BE2C (cell line): ENCODE data around the gene RPL41.

ENCODE experiments used
- DNase-seq: peaks from one replicate; pipeline ENCODE4 v3.0.0-alpha.2; 2020
- H3K27me3 ChIP-seq: fragments of 250-450 bp; sonication (Bioruptor Pico); 2 replicates; pipeline ENCODE4 v1.5.1; 2020; ENCODE audit warnings: mild to moderate bottlenecking
- H3K36me3 ChIP-seq: fragments of 250-450 bp; sonication (Bioruptor Pico); 2 replicates; pipeline ENCODE4 v1.5.1; 2020; ENCODE audit warnings: mild to moderate bottlenecking
- H3K4me1 ChIP-seq: fragments of 250-450 bp; sonication (Bioruptor Pico); 2 replicates; pipeline ENCODE4 v1.5.1; 2020
- H3K4me3 ChIP-seq: 2 replicates; pipeline ENCODE4 v1.5.1; 2011; ENCODE audit warnings: low read depth, low read length
- H3K9me3 ChIP-seq: fragments of 250-450 bp; sonication (Bioruptor Pico); 2 replicates; pipeline ENCODE4 v1.5.1; 2020
- TF ChIP-seq, protein P1 (sequence below): IDR thresholded peaks from 2 replicates; pipeline ENCODE4 v1.5.1; 2012; ENCODE audit warnings: mild to moderate bottlenecking, low read depth, low read length

The RPL41 gene

DNA sequence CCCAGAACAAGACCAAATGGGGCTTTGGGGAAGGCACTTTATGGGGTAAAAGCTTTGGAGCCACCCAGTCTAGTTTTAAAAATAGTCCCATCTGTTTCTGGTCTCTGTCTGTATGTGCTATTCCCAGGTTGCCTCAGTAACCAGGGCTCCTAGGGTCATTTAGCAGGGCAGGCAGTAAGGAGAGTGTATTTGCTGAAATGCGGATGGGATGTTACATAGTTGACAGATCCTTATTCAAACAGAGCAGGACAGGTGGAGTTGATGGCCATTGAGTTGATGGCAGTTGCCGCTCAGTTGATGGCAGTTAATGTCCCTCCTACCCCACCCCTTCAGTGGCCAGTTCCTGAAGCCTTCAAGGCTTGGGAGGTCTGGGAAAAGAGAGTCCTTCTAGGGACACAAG lies 6.2 kb downstream of the RPL41 start:
- Histone ChIP-seq H3K36me3 (peaks cover 2% of the 10 kb centered on the region), H3K4me3 (no peak overlapping the region), H3K9me3 (no peaks in the 10 kb centered on the region), H3K4me1 (peaks cover 17% of the 10 kb centered on the region), H3K27me3 (no peaks in the 10 kb centered on the region)
- TF ChIP-seq, protein P1, sequence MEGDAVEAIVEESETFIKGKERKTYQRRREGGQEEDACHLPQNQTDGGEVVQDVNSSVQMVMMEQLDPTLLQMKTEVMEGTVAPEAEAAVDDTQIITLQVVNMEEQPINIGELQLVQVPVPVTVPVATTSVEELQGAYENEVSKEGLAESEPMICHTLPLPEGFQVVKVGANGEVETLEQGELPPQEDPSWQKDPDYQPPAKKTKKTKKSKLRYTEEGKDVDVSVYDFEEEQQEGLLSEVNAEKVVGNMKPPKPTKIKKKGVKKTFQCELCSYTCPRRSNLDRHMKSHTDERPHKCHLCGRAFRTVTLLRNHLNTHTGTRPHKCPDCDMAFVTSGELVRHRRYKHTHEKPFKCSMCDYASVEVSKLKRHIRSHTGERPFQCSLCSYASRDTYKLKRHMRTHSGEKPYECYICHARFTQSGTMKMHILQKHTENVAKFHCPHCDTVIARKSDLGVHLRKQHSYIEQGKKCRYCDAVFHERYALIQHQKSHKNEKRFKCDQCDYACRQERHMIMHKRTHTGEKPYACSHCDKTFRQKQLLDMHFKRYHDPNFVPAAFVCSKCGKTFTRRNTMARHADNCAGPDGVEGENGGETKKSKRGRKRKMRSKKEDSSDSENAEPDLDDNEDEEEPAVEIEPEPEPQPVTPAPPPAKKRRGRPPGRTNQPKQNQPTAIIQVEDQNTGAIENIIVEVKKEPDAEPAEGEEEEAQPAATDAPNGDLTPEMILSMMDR: no peak
- DNase-seq: no peak

DNA sequence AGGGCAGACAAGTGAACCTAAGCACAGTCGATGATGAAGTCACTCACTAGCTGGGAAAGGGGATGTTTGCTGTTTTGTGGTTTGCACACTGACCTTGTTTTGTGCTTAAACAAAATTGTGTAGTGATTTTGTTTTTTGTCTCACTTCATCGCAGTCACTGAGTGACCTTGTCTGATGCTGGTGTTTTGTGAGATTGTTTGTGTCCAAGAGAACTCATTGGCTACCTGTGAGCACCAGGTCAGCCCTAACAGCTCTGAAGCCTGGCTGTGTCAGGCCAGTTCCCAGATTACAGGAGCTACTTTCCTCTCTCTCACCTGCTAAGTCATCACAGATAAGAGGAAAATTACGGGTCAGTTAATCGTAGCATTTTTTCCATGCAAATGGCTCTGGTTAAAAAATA lies 7.7 kb downstream of the RPL41 start:
- H3K4me1 ChIP-seq: peaks cover 14% of the 10 kb centered on the region
- no peaks in the 10 kb centered on the region for H3K9me3 ChIP-seq
- H3K4me3 ChIP-seq: no peak overlapping the region
- no peaks in the 10 kb centered on the region for H3K27me3 ChIP-seq
- DNase-seq: no peak
- H3K36me3 ChIP-seq: no peaks in the 10 kb centered on the region; the same call in 1 of the 2 replicates
- TF ChIP-seq, protein P1: no peak

DNA sequence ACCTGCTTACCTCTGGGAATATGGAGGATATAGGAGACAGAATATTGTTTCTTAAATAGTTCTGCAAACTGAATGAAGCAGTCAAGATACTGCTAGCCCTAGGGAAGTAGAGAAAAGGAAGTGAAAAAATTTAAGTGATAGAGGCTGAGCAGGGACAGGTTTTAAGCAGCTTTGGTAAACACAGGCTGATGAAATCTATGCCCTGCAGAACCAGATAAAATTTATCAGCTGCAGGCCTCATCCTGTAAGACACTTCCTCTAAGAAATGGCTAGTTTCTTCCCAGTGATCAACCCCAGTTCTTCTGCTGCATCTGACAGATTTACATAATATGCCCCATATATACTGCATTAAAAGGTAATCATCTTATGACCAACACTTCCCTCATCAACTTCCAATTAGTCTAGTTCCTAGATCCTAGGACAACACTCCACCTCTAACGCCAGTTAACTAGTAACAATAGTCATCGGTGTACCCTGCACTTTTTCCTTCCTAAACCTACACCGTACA lies 10.4 kb downstream of the RPL41 start:
- TF ChIP-seq, protein P1: no peak
- H3K36me3 ChIP-seq: peaks cover 14% of the 10 kb centered on the region
- H3K4me3 ChIP-seq: no peak overlapping the region; the same call in 1 of the 2 replicates
- no peaks in the 10 kb centered on the region for H3K27me3 ChIP-seq
- H3K9me3 ChIP-seq: no peaks in the 10 kb centered on the region
- peaks cover 11% of the 10 kb centered on the region for H3K4me1 ChIP-seq
- no peak for DNase-seq

DNA sequence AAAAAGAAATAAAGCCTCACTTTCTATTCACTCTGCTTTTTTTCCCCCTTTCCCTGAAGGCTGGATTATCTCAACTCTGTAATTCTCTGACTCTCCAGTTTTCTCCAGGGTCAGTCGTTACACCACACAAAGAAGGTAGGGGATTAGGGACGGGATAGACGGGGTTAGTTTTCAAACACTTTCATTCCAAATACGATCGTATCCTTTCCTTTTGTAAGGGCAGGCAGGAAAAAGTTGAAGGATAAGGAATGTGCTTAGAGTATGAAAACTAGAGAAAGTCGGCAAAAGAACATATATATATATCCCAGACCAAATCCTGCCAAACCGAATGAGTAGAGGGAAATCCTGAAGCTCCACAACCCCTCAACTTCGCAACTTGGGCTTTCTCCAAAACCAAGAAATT lies 11.1 kb downstream of the RPL41 start:
- no peaks in the 10 kb centered on the region for H3K9me3 ChIP-seq
- TF ChIP-seq, protein P1: no peak
- H3K36me3 ChIP-seq: peaks cover 21% of the 10 kb centered on the region
- peaks cover 11% of the 10 kb centered on the region for H3K4me1 ChIP-seq
- no peaks in the 10 kb centered on the region for H3K27me3 ChIP-seq
- peak overlapping the region; percentile 57 for H3K4me3 ChIP-seq
- no peak for DNase-seq

DNA sequence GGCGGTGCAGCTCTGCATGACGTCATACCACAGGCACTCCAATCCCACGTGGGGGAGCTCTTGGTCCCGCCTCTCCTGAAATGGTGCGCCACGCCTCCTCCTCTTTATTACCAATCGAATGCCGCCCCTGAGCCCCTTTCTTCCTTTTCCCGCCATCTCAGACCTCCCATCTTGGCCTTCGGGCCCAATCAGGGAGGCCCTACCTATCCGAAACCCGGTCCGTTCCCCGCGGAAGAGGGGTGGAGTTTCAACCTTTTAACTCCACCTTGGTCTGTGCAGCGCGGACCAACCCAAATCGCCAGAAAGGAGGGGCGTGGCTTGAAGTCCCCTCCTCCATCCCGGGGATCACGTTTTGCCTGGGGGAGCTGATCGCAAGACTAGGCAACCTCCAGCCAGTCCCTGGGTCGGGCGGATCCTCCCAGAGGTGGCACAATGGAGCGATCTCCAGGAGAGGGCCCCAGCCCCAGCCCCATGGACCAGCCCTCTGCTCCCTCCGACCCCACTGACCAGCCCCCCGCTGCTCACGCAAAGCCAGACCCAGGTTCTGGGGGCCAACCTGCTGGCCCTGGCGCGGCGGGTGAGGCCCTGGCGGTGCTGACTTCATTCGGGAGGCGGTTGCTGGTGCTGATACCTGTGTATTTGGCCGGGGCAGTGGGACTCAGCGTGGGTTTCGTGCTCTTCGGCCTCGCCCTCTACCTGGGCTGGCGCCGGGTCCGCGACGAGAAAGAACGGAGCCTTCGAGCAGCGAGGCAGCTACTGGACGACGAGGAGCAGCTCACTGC lies 11.6 kb downstream of the RPL41 start, which contains the start of gene ESYT1:
TSS of gene ESYT1 (plus strand) at position 380 of the 782 bp plus-strand sequence. CDS start at position 433, 53 bp downstream.
- TF ChIP-seq, protein P1: no peak
- H3K4me1 ChIP-seq: peaks cover 11% of the 10 kb centered on the region
- H3K4me3 ChIP-seq: peak within 1 kb of the TSS; percentile 80
- no peaks in the 10 kb centered on the region for H3K27me3 ChIP-seq
- H3K36me3 ChIP-seq: peaks cover 23% of the 10 kb centered on the region
- no peaks in the 10 kb centered on the region for H3K9me3 ChIP-seq
- DNase-seq: peak; percentile 99

DNA sequence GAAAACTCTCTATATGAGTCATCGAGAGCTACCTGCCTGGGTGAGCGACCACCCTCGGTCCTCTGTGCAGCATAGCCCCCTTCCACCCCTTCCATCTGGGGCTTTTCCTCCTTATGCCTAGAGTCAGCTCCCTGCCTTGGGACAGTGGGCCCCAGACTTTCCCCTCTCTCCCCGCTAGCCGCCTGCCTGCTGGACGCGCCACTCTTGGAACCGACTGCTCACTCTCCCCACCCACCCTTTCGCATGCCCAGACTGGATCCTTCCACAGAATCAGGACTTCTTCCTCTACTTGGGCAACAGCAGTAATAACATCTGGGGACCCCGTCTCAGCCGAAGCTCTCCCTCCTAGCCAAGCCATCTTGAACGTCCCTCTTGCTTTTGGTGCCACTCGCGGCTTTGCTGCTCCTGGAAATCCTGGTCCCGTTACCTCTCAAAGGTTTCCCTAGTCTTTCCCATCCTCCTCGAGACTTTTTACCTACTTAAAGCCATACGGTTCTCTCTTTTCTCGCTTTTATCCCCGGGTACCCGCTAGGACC lies 12.3 kb downstream of the RPL41 start:
- DNase-seq: no peak
- peak overlapping the region; percentile 80 for H3K4me3 ChIP-seq
- TF ChIP-seq, protein P1: no peak
- peaks cover 11% of the 10 kb centered on the region for H3K4me1 ChIP-seq
- no peaks in the 10 kb centered on the region for H3K27me3 ChIP-seq
- H3K36me3 ChIP-seq: peaks cover 29% of the 10 kb centered on the region
- no peaks in the 10 kb centered on the region for H3K9me3 ChIP-seq
